Coronary artery (tissue), 2 donors: ENCODE data around the gene CEBPB.

Experiments
- DNase-seq: peaks from one replicate; pipeline ENCODE4 v3.0.0-alpha.2; 2017; ENCODE audit warnings: low spot score
- H3K27ac ChIP-seq, 2 donors: fragments of 200-600 bp; sonication (generic); one replicate each; pipeline ENCODE4 v1.5.1; 2016 to 2019
- H3K4me3 ChIP-seq: fragments of 200-600 bp; sonication (generic); 2 replicates; pipeline ENCODE4 v1.5.1; 2016; ENCODE audit warnings: mild to moderate bottlenecking, moderate library complexity
- CTCF ChIP-seq: fragments of 200-600 bp; sonication (generic); IDR thresholded peaks from one replicate; pipeline ENCODE4 v1.5.1; 2019; ENCODE audit warnings: antibody characterized with exemption

CEBPB gene

GRCh38 chr20:50226093-50226974 lies 35.7 kb downstream of the CEBPB start:
- H3K27ac ChIP-seq: peak overlapping the region; percentile 82 to 97
- DNase-seq: no peak
- no peak for TF ChIP-seq CTCF
- H3K4me3 ChIP-seq: no peak overlapping the region

GRCh38 chr20:50227506-50227905 lies 36.9 kb downstream of the CEBPB start:
- Histone ChIP-seq H3K27ac (no peak overlapping the region), H3K4me3 (no peak overlapping the region)
- no peak for TF ChIP-seq CTCF
- no peak for DNase-seq

GRCh38 chr20:50229156-50229607 lies 38.6 kb downstream of the CEBPB start:
- TF ChIP-seq CTCF: no peak
- no peak overlapping the region for H3K4me3 ChIP-seq
- DNase-seq: no peak

GRCh38 chr20:50230184-50230583 lies 39.6 kb downstream of the CEBPB start:
- no peak for DNase-seq
- no peak for TF ChIP-seq CTCF
- no peak overlapping the region for H3K4me3 ChIP-seq
- no peak overlapping the region for H3K27ac ChIP-seq

More at GRCh38 chr20:50229156-50229607, 38.6 kb downstream of the CEBPB start:
- H3K27ac ChIP-seq: no peak overlapping the region

GRCh38 chr20:50230871-50231560 lies 40.4 kb downstream of the CEBPB start:
- DNase-seq: no peak
- Histone ChIP-seq H3K27ac (no peak overlapping the region), H3K4me3 (no peak overlapping the region)
- TF ChIP-seq CTCF: no peak

GRCh38 chr20:50231854-50232253 lies 41.2 kb downstream of the CEBPB start:
- DNase-seq: no peak
- no peak overlapping the region for H3K4me3 ChIP-seq
- H3K27ac ChIP-seq: no peak overlapping the region
- TF ChIP-seq CTCF: no peak
